Measurements from ENCODE around the gene STOX2.

STOX2 gene

GRCh38 chr4:183905593-183906488 lies 734 bp downstream of the STOX2 start:
- DNase-seq (ENCODE audit: low read depth, low spot score), result no peak
- POLR2A ChIA-PET, result no interaction called here
- TF ChIP-seq CTCF (IDR thresholded peaks at IDR 0.05; ENCODE audit: insufficient read depth, low read length, missing control alignments), result no peak
- H3K4me3 ChIP-seq (ENCODE audit: low read depth, low read length), result peak overlapping the region; percentile 45
- CTCF ChIA-PET, result no interaction called here

GRCh38 chr4:183906489-183906738 lies 1.3 kb downstream of the STOX2 start:
- ChIA-PET CTCF (no interaction called here), POLR2A (no interaction called here)
- no peak for TF ChIP-seq CTCF (IDR thresholded peaks at IDR 0.05; ENCODE audit: insufficient read depth, low read length, missing control alignments)
- DNase-seq (ENCODE audit: low read depth, low spot score), result no peak
- no peak overlapping the region for H3K4me3 ChIP-seq (ENCODE audit: low read depth, low read length)

DNA sequence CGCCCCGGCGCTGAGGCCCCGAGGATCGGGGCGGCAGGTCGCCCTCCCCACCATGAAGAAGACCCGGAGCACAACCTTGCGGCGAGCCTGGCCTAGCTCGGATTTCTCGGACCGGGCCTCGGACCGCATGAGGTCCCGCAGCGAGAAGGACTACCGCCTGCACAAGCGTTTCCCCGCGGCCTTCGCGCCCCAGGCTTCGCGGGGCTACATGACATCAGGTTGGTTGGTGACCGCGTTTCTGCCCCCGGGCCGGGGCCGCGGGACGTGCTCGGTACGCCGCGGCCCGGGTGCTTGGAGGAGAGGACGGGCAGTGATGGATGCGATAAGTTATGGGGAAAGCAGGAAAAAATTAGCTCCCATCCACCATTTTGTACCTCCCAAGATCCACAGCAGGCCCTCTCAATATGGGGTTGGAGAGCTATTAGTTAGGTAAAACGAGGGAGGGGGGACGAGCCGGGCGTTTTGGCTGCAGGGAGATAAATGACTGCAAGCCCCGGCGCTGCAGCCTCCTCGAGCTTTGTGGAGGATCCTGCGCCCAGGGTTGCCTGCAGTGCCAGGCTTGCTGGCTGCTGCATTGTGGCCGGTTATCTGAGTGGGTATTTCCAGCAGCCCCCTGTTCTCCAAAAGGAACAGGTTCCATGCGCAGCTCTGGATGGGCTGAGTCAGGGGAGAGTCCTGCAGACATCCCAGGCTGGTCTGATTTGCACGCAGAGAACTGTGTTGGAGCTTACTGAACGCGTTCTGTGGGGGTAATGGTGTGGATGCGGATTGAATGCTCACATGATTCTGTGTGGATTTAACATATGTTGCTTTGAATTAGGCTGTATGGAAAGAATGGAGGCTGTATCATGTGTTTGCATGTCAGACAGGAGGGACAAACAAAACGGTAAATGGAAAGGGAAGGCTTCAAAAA lies 1.9 kb downstream of the STOX2 start:
- H3K4me3 ChIP-seq (ENCODE audit: low read depth, low read length), result no peak overlapping the region
- no peak for TF ChIP-seq CTCF (IDR thresholded peaks at IDR 0.05; ENCODE audit: insufficient read depth, low read length, missing control alignments)
- no peak for DNase-seq (ENCODE audit: low read depth, low spot score)
- ChIA-PET POLR2A (no interaction called here), CTCF (no interaction called here)

DNA sequence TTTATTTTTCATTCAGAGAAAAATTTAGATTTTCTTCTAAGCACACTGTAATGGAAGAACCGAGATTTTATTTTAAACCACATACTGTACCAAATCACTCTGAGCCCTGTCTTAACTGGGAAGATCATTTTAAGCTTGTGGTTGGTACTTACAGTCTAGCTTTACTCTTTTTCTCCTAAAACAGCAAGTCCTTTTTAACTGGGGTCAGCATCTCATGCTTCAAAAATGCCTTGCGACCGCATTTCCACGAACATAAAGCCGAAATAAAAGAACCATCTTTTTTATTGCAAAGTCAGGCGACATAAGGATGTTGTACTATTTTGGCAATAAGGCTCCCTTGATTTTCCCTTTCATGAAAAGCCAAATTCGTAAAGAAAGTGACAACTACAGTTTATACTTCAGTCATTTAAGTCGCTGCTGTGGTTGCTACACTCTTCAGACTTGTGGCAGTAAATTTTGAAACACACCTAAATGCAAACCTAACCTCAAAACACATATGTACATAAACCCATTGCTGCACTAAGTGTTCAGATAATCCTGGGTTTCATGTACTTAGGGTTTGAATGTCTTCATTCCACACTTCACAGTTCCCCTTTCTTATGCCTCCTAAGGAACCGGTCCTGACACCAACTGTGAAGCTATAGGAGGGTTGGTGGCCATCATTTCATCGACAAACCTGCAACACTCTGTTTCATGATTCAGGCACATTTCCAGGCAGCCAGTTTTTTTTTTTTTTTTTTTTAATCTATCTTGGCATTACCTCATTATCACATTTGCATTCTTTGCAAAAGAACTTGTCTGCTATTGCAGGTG lies 3.0 kb downstream of the STOX2 start:
- ChIA-PET CTCF (no interaction called here), POLR2A (no interaction called here)
- no peak for TF ChIP-seq CTCF (IDR thresholded peaks at IDR 0.05; ENCODE audit: insufficient read depth, low read length, missing control alignments)
- DNase-seq (ENCODE audit: low read depth, low spot score), result no peak
- no peak overlapping the region for H3K4me3 ChIP-seq (ENCODE audit: low read depth, low read length)

DNA sequence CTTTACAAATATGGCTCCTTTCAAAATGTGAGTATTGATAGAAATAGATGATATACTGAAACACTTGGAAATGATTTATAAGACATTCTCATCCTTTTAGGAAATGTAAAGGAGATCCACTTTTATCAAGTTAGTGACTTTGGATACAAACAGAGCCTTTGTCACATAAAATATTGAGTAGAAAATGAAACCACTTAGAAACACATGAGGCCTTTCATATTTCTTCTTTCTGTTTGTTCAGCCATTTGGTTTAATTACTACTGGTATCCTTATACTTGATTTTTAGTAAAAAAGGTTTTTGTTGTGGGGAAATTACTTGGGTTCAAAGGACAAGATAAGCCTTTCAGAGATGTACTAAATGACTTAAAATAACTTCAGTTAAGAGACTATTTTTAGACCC lies 4.1 kb downstream of the STOX2 start:
- ChIA-PET CTCF (no interaction called here), POLR2A (no interaction called here)
- H3K4me3 ChIP-seq (ENCODE audit: low read depth, low read length), result no peak overlapping the region
- no peak for TF ChIP-seq CTCF (IDR thresholded peaks at IDR 0.05; ENCODE audit: insufficient read depth, low read length, missing control alignments)
- no peak for DNase-seq (ENCODE audit: low read depth, low spot score)

DNA sequence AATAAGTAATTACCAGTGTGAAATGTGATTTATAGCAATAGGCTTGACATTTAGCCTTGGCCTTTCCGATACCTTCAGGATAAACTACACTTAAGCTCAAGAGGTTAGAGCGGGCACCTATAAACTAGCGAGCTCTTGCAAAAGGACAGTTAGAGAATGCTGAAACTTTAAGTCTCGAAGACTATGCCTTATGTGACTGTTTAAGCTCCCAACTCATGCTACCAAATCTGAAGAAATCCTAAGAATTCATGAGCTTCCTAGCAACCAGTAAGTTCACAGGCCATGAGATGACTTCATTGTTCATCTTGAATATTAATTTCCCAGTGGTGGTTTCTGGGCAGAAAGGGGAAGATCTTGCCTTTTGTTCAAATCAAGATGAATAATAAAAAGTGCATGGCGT lies 4.7 kb downstream of the STOX2 start:
- ChIA-PET CTCF (no interaction called here), POLR2A (no interaction called here)
- DNase-seq (ENCODE audit: low read depth, low spot score), result no peak
- H3K4me3 ChIP-seq (ENCODE audit: low read depth, low read length), result no peak overlapping the region
- no peak for TF ChIP-seq CTCF (IDR thresholded peaks at IDR 0.05; ENCODE audit: insufficient read depth, low read length, missing control alignments)

All from AG04449 (cell line).